Stimulated activated CD4-positive, alpha-beta T cell treated with anti-CD3 and anti-CD28 coated beads, Interleukin-12 subunit alpha, Interleukin-12 subunit beta, amount 100 ng/mL, for 48 hours (primary cell): ENCODE data around the gene NATD1.

Experiments
- DNase-seq, 3 donors: peaks; one replicate each; pipeline ENCODE4 v3.0.0-alpha.2; 2020; ENCODE audit warnings: low read depth in 2 of 3, low spot score in 1 of 3

Gene NATD1

GRCh38 chr17:21289902-21290571 is 36.8 kb upstream of the NATD1 start:
- DNase-seq, result no peak

DNA sequence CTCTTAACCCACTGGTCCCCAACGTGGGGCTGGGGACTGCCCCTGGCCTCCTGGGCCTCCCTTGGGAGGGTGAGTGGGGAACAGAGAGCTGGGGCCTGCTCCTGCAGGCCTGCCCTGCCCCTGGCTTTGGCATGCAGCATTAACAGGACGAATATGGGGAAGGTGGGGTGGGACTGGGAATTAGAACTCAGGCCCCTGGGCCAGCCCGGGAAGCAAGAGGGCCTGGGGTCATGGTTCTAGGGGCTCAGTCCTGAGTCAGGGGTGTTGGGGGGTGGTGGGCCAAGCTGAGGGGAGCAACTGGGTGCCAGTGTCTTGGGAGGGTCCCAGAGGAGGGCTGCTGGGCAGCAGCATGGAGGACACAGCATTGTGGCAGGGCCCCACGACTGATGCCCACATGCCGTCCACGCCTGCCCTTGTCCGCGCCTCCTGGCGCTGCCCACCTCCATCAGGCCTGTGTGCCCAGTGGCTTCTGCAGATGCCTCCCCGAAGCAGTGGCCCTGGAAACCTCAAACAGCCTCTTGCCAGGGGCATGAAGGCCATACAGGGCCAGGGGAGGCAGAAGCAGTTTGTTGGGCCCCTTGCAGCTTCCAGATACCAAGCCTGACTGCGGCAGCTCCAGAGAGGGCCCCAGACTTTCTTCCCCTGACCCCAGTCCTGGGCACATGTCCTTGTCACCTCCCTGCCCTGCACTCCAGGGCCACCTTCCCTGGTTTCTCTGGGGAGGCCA is 36.1 kb upstream of the NATD1 start:
- no peak for DNase-seq

DNA sequence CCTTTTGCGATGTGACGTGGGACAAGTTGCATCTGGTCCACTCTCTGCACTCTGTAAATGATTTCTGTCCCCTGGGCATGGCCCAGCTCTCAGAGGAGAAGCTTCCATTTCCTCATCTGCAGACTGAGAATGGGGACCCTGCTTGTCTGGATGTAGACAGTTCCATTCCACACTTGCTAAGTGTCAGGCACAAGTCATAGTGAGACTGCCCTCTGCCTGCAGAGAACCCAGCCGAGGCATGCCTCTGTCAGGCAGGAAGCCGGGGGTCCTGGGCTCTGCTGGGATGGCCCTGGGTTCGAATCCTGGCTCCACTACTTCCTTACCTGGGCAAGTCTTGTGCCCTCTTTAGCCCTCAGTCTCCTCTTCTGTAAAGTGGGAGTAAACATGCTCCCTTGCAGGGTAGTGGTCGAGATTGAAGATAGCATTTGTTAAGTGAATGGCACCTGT is 35.4 kb upstream of the NATD1 start:
- DNase-seq, result no peak

DNA sequence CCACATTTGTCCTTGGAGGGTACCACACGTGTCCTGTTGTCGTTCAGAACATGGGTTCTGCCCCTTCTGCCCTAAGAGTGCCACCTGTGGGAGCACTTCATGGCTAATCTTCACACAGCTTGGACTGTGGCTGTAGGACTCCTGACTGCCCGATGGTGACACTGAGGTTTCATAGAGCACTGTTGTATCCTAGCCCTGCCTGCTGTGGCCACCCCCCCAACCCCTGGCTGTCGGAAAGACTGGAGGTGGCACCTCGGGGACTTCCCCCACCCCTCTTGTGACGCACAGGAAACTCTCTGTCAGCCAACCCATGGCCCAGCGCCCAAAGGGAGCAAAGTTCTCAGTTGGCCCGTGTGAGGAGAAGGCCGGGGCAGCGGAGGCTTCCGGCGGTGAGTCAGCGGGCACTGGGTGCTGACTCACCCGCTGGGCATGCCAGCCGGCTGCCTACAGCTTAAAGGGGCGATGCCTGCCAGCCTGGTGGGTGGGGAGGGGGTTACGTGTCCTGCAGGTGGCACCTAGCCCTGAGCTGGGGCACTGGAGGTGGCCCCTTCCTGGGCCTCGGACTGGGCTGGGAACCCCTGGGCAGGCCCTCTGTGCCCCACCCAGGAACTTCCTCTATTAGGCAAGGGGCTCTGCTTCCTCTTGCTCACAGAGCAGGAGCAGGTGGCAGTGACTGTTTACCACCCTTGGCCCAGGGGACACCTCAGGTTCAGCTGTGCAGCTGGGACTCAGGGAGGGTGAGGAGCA is 34.7 kb upstream of the NATD1 start:
- peak; percentile 95 for DNase-seq

- peak in 1 of 3 donors; percentile 20 for DNase-seq
These were observed 33.9 kb upstream of the NATD1 start for GRCh38 chr17:21286909-21287702.

DNA sequence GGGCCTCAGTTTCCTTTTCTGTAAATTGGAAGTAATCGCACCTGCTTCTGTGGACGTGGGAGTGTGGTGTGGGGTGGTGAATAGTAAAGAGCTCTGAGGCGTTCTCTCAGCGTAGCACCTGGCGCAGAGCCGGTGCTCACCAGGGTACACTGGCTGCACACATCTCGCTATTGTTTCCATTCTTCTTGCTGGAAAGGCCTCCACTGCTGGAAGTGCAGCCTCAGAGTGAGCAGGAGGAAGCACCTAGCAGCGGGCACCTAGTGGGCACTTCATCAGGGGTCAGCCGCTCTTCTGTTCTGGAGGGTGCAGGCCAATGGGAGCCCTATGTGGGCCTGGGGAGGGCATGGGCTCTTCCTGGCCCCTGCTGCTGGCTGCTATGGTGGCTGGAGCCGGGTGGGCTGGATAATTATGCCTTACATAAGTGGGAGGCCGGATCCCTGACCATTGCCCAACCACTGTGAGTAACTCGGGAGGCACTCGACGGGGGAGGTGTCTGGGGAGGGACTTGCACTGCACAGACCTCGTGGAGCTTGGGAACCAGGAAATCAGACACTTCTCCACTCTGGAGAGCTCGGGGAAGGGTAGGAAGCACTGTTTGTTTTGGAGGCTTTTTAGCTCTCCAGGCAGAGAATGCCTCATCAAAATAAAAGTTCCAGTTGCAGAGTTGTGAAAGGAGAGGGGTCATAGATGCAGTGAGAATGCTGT is 33.0 kb upstream of the NATD1 start:
- no peak for DNase-seq

GRCh38 chr17:21285164-21286065 is 32.2 kb upstream of the NATD1 start:
- peak in 1 of 3 donors; percentile 16 for DNase-seq

GRCh38 chr17:21284319-21285163 is 31.3 kb upstream of the NATD1 start, which contains the start of gene MAP2K3:
MAP2K3 (plus strand) TSS chr17:21284711; CDS start chr17:21284921, 210 bp downstream.
- peak; percentile 97 to 99 (median 97) for DNase-seq

- peak in 1 of 3 donors; percentile 33 for DNase-seq
These were observed 30.5 kb upstream of the NATD1 start for GRCh38 chr17:21283482-21284318.

GRCh38 chr17:21282850-21283249 is 29.6 kb upstream of the NATD1 start:
- no peak for DNase-seq

DNA sequence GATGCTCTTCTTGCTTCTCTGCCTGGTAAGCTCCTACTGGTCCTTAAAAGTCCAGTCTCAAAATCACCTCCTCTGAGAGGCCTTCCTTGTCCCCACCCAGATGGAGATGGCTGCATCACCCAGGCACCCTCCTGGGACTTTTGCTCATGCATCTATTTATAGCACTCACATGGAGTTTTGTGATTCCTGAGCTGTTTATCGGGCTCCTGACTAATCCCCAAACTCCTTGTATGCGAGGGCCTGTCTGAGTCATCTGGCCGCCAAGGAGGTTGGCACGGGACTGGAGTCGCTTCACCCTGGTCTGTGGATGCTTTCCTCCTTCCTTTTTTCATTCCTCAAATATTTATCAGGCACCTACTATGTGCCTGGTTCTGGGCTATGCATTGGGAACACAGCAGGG is 29.0 kb upstream of the NATD1 start:
- DNase-seq, result no peak

GRCh38 chr17:21280081-21280518 is 26.9 kb upstream of the NATD1 start:
- peak; percentile 84 to 94 (median 88) for DNase-seq

- no peak for DNase-seq
These were observed 26.4 kb upstream of the NATD1 start for GRCh38 chr17:21279582-21279981.

DNA sequence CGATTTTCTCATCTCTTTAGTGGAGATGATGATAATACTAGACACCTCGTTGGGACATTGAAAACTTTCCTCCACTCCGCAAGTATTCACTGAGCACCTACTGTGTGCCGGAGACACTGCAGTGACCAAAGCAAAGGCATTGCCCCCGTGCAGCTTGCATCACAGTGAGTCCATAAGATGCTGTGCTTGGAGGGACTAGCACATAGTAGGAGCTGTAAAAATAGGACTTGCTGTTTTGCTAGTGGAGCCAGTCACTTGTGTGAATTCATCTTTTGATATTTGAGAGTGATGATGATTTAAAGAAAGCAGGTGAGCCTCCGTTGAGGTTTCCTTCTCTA is 26.0 kb upstream of the NATD1 start:
- no peak for DNase-seq

DNA sequence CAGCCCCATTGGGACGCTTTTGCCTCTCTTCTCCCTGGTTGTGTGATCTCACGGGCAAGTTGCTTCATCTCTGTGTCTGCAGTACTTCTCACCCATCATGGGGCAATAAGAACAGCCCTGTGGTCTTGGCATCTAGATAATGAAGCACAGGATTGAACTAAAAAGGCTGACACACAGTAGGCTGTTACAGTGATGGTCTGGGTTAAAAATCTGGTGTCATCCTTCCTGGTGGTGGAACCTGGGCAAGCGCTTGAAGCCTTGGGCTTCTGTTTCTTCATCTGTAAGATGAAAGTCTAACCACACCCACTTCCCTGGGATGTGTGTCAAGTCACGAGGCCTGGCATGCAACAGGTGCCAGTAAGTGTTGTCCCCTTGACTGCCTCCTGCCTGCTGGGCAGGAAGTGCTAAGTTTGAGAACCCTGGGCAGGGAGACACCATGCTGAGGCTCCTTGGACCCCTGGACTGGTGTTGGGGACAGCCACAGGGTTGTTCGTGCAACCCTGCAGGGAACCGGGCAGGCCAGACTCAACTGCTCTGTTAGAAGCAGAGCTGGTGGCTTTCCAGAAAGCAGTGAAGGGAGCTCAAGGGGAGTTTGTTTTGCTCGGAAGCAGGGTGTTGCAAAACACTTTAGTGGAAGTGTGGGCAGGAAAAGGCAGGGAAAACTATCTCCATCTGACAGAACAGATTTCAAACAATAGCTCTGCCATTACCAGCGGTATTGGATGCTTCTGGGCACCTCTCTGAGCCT is 25.4 kb upstream of the NATD1 start:
- DNase-seq, result no peak

- no peak for DNase-seq
These were observed 24.1 kb upstream of the NATD1 start for GRCh38 chr17:21277332-21277731.

- DNase-seq, result no peak
These were observed 23.0 kb upstream of the NATD1 start for GRCh38 chr17:21276264-21276588.
